Measurements from ENCODE around the gene IGSF3. TPM values are rescaled to one million over a fixed set of nuclear protein-coding genes. Genes with fewer than 3 reads are reported as not detected.
A peak's percentile ranks its signal among the peaks of the same experiment; 100 is the strongest.

Gene IGSF3
- total RNA-seq, 1 experiment from 2014 or later, result 30.1 TPM

DNA sequence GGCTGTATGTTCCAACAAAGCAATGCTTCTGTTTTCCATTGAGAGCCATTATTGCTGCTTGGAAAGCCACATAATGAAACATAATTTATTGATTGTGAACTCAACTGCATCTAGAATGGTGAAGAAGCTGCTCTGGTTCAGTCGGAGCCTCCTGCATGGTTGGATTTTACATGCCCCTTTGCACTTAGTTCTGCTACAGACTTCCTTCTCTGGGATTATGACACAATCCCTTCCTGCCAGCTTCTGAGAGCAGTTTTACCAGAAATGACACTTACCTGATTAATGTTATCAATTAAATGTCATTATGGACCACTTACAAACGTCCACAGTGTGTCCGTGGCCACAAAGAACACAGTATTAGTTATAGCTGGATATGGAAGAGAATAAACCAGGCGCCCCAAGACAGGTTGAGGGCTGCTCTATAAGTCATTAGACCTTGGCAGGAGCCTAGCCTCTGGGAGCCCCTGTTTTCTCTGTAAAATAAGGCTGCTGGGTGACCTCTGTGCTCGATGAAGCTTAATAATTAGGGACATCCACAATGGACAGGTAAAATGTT, 89.7 kb downstream of the IGSF3 start:
- no peaks in the 10 kb centered on the region for H3K27me3 ChIP-seq (ENCODE audit: insufficient read depth, low read depth)
- H3K4me1 ChIP-seq (replicated peaks; ENCODE audit: insufficient read depth), result no peaks in the 10 kb centered on the region
- POLR2A ChIA-PET (ENCODE audit: unreplicated experiment), result interaction anchor here (0.7 kb wide), 1 partner anchor 707 kb away, joined by 3 read pairs; no protein-coding TSS in a partner anchor
- H3K9me3 ChIP-seq (ENCODE audit: insufficient read depth, low read depth), result no peaks in the 10 kb centered on the region
- no peak for DNase-seq
- intact Hi-C loops (cut with micrococcal nuclease; ENCODE audit: unreplicated experiment), result loop anchor here (10.0 kb wide), 2 partner anchors 277 to 337 kb away; no protein-coding TSS in a partner anchor
- CTCF ChIA-PET, result interaction anchor here (0.5 to 0.6 kb wide), 3 partner anchors 125 to 480 kb away, joined by 3 to 4 read pairs (median 4); no protein-coding TSS in a partner anchor
- no peaks in the 10 kb centered on the region for H3K79me2 ChIP-seq (ENCODE audit: low read depth)
- H3K36me3 ChIP-seq (ENCODE audit: low read depth), result no peaks in the 10 kb centered on the region
- H4K20me1 ChIP-seq (ENCODE audit: insufficient read depth), result no peaks in the 10 kb centered on the region
- H2AFZ ChIP-seq, result no peak overlapping the region
- H3K4me3 ChIP-seq, result no peak overlapping the region
- no peaks in the 10 kb centered on the region for H3K9me2 ChIP-seq (ENCODE audit: insufficient read depth)
- H3F3A ChIP-seq (ENCODE audit: insufficient read depth, low read depth), result peaks cover 5% of the 10 kb centered on the region
- H3K4me2 ChIP-seq, result no peak overlapping the region
- no peak for TF ChIP-seq EZH2 (IDR thresholded peaks at IDR 0.05; ENCODE audit: low read depth)
- TF ChIP-seq, protein P1, sequence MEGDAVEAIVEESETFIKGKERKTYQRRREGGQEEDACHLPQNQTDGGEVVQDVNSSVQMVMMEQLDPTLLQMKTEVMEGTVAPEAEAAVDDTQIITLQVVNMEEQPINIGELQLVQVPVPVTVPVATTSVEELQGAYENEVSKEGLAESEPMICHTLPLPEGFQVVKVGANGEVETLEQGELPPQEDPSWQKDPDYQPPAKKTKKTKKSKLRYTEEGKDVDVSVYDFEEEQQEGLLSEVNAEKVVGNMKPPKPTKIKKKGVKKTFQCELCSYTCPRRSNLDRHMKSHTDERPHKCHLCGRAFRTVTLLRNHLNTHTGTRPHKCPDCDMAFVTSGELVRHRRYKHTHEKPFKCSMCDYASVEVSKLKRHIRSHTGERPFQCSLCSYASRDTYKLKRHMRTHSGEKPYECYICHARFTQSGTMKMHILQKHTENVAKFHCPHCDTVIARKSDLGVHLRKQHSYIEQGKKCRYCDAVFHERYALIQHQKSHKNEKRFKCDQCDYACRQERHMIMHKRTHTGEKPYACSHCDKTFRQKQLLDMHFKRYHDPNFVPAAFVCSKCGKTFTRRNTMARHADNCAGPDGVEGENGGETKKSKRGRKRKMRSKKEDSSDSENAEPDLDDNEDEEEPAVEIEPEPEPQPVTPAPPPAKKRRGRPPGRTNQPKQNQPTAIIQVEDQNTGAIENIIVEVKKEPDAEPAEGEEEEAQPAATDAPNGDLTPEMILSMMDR (conservative IDR thresholded peaks at IDR 0.05), result no peak
- no TSS peak for BruUV-seq (replicated peaks)
- H3K27ac ChIP-seq, result no peak overlapping the region

GRCh38 chr1:116574581-116575291, 92.8 kb downstream of the IGSF3 start:
- DNase-seq, result peak; percentile 44 to 55

GRCh38 chr1:116573431-116574095, 94.0 kb downstream of the IGSF3 start:
- no TSS peak for BruUV-seq (replicated peaks)
- Histone ChIP-seq H3K27ac (no peak overlapping the region), H2AFZ (no peak overlapping the region), H3K27me3 (ENCODE audit: insufficient read depth, low read depth) (no peaks in the 10 kb centered on the region), H3K4me2 (no peak overlapping the region), H3F3A (ENCODE audit: insufficient read depth, low read depth) (peaks cover 19% of the 10 kb centered on the region), H4K20me1 (ENCODE audit: insufficient read depth) (peaks cover 11% of the 10 kb centered on the region; the same call in 1 of the 2 replicates), H3K9me2 (ENCODE audit: insufficient read depth) (no peaks in the 10 kb centered on the region), H3K36me3 (ENCODE audit: low read depth) (peaks cover 2% of the 10 kb centered on the region), H3K4me1 (replicated peaks; ENCODE audit: insufficient read depth) (peaks cover 24% of the 10 kb centered on the region), H3K79me2 (ENCODE audit: low read depth) (peaks cover 21% of the 10 kb centered on the region), H3K4me3 (no peak overlapping the region), H3K9me3 (ENCODE audit: insufficient read depth, low read depth) (no peaks in the 10 kb centered on the region)
- DNase-seq, result no peak
- no peak for TF ChIP-seq EZH2 (IDR thresholded peaks at IDR 0.05; ENCODE audit: low read depth)
- TF ChIP-seq, protein P1 (conservative IDR thresholded peaks at IDR 0.05), result no peak
- ChIA-PET CTCF (no interaction called here), POLR2A (ENCODE audit: unreplicated experiment) (no interaction called here)
- intact Hi-C loops (cut with micrococcal nuclease; ENCODE audit: unreplicated experiment), result loop anchor here (1.0 to 10.0 kb wide), 6 partner anchors 164 to 709 kb away; no protein-coding TSS in a partner anchor

More at GRCh38 chr1:116574581-116575291, 92.8 kb downstream of the IGSF3 start:
- Histone ChIP-seq H4K20me1 (ENCODE audit: insufficient read depth) (no peaks in the 10 kb centered on the region), H3K4me3 (no peak overlapping the region), H2AFZ (no peak overlapping the region), H3K4me1 (replicated peaks; ENCODE audit: insufficient read depth) (peaks cover 13% of the 10 kb centered on the region), H3K9me3 (ENCODE audit: insufficient read depth, low read depth) (no peaks in the 10 kb centered on the region), H3K27me3 (ENCODE audit: insufficient read depth, low read depth) (no peaks in the 10 kb centered on the region), H3K4me2 (no peak overlapping the region), H3K9me2 (ENCODE audit: insufficient read depth) (no peaks in the 10 kb centered on the region), H3F3A (ENCODE audit: insufficient read depth, low read depth) (peaks cover 13% of the 10 kb centered on the region), H3K27ac (no peak overlapping the region), H3K36me3 (ENCODE audit: low read depth) (no peaks in the 10 kb centered on the region), H3K79me2 (ENCODE audit: low read depth) (peaks cover 10% of the 10 kb centered on the region)
- BruUV-seq (replicated peaks), result no TSS peak
- no peak for TF ChIP-seq EZH2 (IDR thresholded peaks at IDR 0.05; ENCODE audit: low read depth)
- TF ChIP-seq, protein P1 (conservative IDR thresholded peaks at IDR 0.05), result peak; percentile 98
- ChIA-PET POLR2A (ENCODE audit: unreplicated experiment) (no interaction called here), CTCF (interaction anchor here (1.0 to 1.3 kb wide), 5 partner anchors 18 to 485 kb away, joined by 3 to 4 read pairs (median 4); partner anchors contain the start of gene TTF2)
- intact Hi-C loops (cut with micrococcal nuclease; ENCODE audit: unreplicated experiment), result loop anchor here (1.0 to 10.0 kb wide), 6 partner anchors 163 to 708 kb away; no protein-coding TSS in a partner anchor
